Esophagus muscularis mucosa (tissue), 4 donors: Measurements from ENCODE around the gene SYNGAP1.

Experiments
- EP300 ChIP-seq: sonication (generic); formaldehyde crosslinking; IDR thresholded peaks from one replicate; pipeline ENCODE4 v1.6.1; 2017; ENCODE audit warnings: antibody characterized with exemption
- POLR2AphosphoS5 ChIP-seq, 2 donors: sonication (generic); formaldehyde crosslinking; IDR thresholded peaks; one replicate each; pipeline ENCODE4 v1.6.1; 2017; ENCODE audit warnings: antibody characterized with exemption in 2 of 2
- TF ChIP-seq, protein P1 (sequence below), 3 experiments: fragments of 200-600 bp in 2 of 3; fragments of 450-650 bp in 1 of 3; sonication (generic) in 2 of 3; IDR thresholded peaks; one replicate each; pipeline ENCODE4 v1.5.1; 2017 to 2019; ENCODE audit warnings: antibody characterized with exemption in 3 of 3, mild to moderate bottlenecking in 2 of 3, moderate library complexity in 1 of 3

DNA sequence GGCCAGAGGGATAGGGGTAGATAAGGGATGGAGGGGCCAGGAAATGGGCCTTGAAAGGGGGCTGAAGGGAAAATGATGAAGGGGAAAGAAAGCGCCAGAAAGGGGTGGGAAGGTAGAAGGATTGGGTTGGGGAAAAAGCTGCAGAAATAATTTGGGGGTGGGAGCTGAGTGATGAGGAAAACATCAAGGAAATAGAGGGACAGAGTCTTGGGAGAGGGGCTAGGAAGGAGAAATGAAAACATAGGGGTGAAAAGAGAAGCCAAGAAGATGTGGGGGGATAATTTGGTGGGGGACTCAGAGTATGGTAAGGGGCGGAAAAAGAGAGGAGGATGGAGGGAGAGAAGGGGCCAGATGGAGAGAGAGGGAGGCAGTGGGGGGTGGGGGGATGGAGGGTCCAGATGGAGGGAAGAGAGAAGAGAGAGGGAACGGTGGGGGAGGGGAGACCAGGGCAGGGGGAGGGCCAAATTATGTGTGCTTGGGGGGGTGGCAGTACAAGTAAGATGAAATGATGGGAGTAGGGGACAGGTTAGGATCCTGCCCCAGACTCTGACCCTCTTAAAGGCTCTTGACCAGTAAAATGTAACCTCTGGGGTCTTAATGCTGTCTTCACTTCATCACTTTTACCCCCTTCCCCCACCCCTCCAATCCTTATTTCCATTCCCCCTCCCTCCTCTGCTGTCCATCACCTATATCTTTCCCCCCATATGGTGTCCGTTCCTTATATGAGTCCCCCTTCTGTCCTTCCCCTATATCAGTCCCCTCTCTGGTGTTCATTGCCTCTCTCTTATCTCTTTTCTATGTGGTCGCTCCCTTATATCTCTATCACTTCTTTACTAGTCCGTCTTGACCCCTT lies 852 bp downstream of the SYNGAP1 start:
- TF ChIP-seq, protein P1, sequence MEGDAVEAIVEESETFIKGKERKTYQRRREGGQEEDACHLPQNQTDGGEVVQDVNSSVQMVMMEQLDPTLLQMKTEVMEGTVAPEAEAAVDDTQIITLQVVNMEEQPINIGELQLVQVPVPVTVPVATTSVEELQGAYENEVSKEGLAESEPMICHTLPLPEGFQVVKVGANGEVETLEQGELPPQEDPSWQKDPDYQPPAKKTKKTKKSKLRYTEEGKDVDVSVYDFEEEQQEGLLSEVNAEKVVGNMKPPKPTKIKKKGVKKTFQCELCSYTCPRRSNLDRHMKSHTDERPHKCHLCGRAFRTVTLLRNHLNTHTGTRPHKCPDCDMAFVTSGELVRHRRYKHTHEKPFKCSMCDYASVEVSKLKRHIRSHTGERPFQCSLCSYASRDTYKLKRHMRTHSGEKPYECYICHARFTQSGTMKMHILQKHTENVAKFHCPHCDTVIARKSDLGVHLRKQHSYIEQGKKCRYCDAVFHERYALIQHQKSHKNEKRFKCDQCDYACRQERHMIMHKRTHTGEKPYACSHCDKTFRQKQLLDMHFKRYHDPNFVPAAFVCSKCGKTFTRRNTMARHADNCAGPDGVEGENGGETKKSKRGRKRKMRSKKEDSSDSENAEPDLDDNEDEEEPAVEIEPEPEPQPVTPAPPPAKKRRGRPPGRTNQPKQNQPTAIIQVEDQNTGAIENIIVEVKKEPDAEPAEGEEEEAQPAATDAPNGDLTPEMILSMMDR (IDR thresholded peaks at IDR 0.05), result no peak
- no peak for TF ChIP-seq EP300
- no peak for TF ChIP-seq POLR2AphosphoS5 (IDR thresholded peaks at IDR 0.05)
